Measurements from ENCODE around the gene SKAP1. TPM values are rescaled to one million over a fixed set of nuclear protein-coding genes. Genes with fewer than 3 reads are reported as not detected.
"Not testable (repeated sequence)": the region's sequence is repeated elsewhere in the genome, so short reads cannot be mapped to it uniquely, and the experiment has no call there.

The SKAP1 gene
- total and polyA plus RNA-seq, 2 donors from 2014 or later = 34.8 to 42.6 TPM

DNA sequence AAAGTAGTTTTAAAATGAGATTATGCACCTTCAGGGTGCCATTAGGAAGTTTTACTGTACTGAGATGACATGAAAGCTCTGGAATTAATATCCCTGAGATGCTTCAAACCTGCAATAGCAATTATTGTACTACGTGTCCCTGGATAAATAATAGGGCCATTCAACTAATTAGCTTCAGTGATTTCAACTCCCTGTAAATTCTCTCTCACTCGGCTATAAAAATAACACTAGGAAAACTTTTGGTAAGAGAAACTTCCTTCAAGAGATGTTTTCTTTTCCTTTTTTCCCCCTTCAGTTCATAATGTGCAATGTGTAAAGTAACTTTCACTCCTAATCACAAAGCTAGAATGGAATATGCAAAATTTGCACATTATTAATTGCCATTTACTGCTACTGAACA lies 176.0 kb downstream of the SKAP1 start:
- no peaks in the 10 kb centered on the region for H3K9me3 ChIP-seq (ENCODE audit: control insufficient read depth in 2 of 3, insufficient read depth in 1 of 3, low read length in 3 of 3)
- H3K9ac ChIP-seq (ENCODE audit: low read length in 3 of 3) = no peak overlapping the region
- DNase-seq (no peak), FAIRE-seq (no peak)
- no peaks in the 10 kb centered on the region for H3K27me3 ChIP-seq (ENCODE audit: control insufficient read depth, insufficient read depth, low read length)
- H3K27ac ChIP-seq (ENCODE audit: low read depth in 2 of 2, low read length in 2 of 2) = no peak overlapping the region
- no peaks in the 10 kb centered on the region for H3K4me1 ChIP-seq (ENCODE audit: control insufficient read depth in 2 of 3, insufficient read depth in 2 of 3, low read depth in 1 of 3, low read length in 3 of 3)
- TF ChIP-seq, protein P1, sequence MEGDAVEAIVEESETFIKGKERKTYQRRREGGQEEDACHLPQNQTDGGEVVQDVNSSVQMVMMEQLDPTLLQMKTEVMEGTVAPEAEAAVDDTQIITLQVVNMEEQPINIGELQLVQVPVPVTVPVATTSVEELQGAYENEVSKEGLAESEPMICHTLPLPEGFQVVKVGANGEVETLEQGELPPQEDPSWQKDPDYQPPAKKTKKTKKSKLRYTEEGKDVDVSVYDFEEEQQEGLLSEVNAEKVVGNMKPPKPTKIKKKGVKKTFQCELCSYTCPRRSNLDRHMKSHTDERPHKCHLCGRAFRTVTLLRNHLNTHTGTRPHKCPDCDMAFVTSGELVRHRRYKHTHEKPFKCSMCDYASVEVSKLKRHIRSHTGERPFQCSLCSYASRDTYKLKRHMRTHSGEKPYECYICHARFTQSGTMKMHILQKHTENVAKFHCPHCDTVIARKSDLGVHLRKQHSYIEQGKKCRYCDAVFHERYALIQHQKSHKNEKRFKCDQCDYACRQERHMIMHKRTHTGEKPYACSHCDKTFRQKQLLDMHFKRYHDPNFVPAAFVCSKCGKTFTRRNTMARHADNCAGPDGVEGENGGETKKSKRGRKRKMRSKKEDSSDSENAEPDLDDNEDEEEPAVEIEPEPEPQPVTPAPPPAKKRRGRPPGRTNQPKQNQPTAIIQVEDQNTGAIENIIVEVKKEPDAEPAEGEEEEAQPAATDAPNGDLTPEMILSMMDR (IDR thresholded peaks at IDR 0.05; ENCODE audit: borderline replicate concordance, extremely low read depth, insufficient read depth) = no peak
- H3K36me3 ChIP-seq (ENCODE audit: control insufficient read depth in 2 of 3, insufficient read depth in 3 of 3, low read length in 3 of 3) = no peaks in the 10 kb centered on the region
- intact Hi-C loops (cut with DNase I) = no loop called here
- H3K4me3 ChIP-seq (ENCODE audit: low read length in 3 of 3) = no peak overlapping the region

DNA sequence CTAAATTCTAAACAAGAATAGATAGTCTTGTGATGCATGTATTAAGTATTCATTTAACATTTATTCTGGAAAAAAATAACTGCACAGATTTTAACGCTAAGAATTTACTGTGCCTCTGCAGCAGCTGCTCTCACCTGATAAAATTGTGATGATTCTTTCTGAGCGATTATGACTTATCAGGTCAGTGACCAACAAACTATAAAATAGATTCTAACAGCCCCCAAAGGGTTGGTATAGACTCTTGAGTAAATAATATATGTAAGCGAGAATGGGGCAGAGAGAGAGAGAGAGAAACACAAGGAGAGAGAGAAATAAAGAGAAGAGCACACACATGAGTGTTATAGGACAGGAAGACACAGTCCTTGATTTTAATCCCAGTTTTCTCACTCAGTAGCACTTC lies 178.1 kb downstream of the SKAP1 start:
- intact Hi-C loops (cut with DNase I) = no loop called here
- Histone ChIP-seq H3K4me1 (ENCODE audit: control insufficient read depth in 2 of 3, insufficient read depth in 2 of 3, low read depth in 1 of 3, low read length in 3 of 3) (no peaks in the 10 kb centered on the region), H3K9me3 (ENCODE audit: control insufficient read depth in 2 of 3, insufficient read depth in 1 of 3, low read length in 3 of 3) (no peaks in the 10 kb centered on the region), H3K4me3 (ENCODE audit: low read length in 3 of 3) (no peak overlapping the region), H3K9ac (ENCODE audit: low read length in 3 of 3) (no peak overlapping the region), H3K27ac (ENCODE audit: low read depth in 2 of 2, low read length in 2 of 2) (no peak overlapping the region), H3K27me3 (ENCODE audit: control insufficient read depth, insufficient read depth, low read length) (no peaks in the 10 kb centered on the region), H3K36me3 (ENCODE audit: control insufficient read depth in 2 of 3, insufficient read depth in 3 of 3, low read length in 3 of 3) (no peaks in the 10 kb centered on the region)
- DNase-seq (no peak), FAIRE-seq (no peak)
- TF ChIP-seq, protein P1 (IDR thresholded peaks at IDR 0.05; ENCODE audit: borderline replicate concordance, extremely low read depth, insufficient read depth) = no peak

DNA sequence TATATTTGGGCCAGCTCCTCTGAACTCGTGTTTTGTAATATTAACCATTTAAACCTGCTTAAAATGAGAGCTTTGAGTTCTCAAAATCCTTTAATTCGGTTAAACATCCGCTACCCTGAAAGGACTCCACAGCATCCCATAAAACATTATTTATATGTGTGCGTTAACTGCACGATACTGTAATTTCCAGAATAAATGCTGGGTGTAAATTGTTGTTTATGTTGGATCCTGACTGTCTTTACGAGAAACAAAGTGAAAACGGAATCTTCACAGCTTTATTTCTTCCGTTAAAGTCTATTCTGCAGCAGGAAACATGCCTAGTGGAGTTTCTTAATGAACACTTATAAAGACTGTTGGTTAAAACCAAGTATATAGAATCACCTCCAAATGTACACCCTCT lies 179.1 kb downstream of the SKAP1 start:
- TF ChIP-seq, protein P1 (IDR thresholded peaks at IDR 0.05; ENCODE audit: borderline replicate concordance, extremely low read depth, insufficient read depth) = no peak
- no peak for FAIRE-seq
- intact Hi-C loops (cut with DNase I) = no loop called here

DNA sequence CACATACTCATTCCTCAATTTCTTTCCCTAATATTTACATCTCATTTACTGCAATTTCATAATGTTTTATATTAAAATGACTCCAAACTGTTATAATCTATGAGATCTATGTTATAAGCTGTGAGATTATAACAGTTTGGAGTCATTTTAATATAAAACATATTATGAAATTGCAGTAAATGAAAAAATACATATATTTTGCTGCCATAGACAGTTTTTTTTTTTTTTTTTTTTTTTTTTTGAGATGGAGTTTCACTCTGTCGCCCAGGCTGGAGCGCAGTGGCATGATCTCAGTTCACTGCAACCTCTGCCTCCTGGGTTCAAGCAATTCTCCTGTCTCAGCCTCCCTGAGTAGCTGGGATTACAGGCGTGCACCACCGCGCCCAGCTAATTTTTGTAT lies 180.0 kb downstream of the SKAP1 start:
- H3K9ac ChIP-seq (ENCODE audit: low read length in 3 of 3); H3K27ac ChIP-seq (ENCODE audit: low read depth in 2 of 2, low read length in 2 of 2); FAIRE-seq; H3K36me3 ChIP-seq (ENCODE audit: control insufficient read depth in 2 of 3, insufficient read depth in 3 of 3, low read length in 3 of 3); H3K4me1 ChIP-seq (ENCODE audit: control insufficient read depth in 2 of 3, insufficient read depth in 2 of 3, low read depth in 1 of 3, low read length in 3 of 3); H3K27me3 ChIP-seq (ENCODE audit: control insufficient read depth, insufficient read depth, low read length); H3K9me3 ChIP-seq (ENCODE audit: control insufficient read depth in 2 of 3, insufficient read depth in 1 of 3, low read length in 3 of 3); intact Hi-C loops (cut with DNase I); H3K4me3 ChIP-seq (ENCODE audit: low read length in 3 of 3); DNase-seq: not testable (repeated sequence)

More for the DNA sequence above, 179.1 kb downstream of the SKAP1 start:
- DNase-seq = peak in 1 of 5 donors; percentile 59
- H3K9me3 ChIP-seq (ENCODE audit: control insufficient read depth in 2 of 3, insufficient read depth in 1 of 3, low read length in 3 of 3) = no peaks in the 10 kb centered on the region
- H3K27ac ChIP-seq (ENCODE audit: low read depth in 2 of 2, low read length in 2 of 2) = no peak overlapping the region
- H3K4me3 ChIP-seq (ENCODE audit: low read length in 3 of 3) = no peak overlapping the region
- no peaks in the 10 kb centered on the region for H3K4me1 ChIP-seq (ENCODE audit: control insufficient read depth in 2 of 3, insufficient read depth in 2 of 3, low read depth in 1 of 3, low read length in 3 of 3)
- H3K36me3 ChIP-seq (ENCODE audit: control insufficient read depth in 2 of 3, insufficient read depth in 3 of 3, low read length in 3 of 3) = no peaks in the 10 kb centered on the region
- no peaks in the 10 kb centered on the region for H3K27me3 ChIP-seq (ENCODE audit: control insufficient read depth, insufficient read depth, low read length)
- H3K9ac ChIP-seq (ENCODE audit: low read length in 3 of 3) = no peak overlapping the region

Data from kidney (tissue), 14 donors.